Measurements from ENCODE around the gene C10orf120.

The C10orf120 gene

DNA sequence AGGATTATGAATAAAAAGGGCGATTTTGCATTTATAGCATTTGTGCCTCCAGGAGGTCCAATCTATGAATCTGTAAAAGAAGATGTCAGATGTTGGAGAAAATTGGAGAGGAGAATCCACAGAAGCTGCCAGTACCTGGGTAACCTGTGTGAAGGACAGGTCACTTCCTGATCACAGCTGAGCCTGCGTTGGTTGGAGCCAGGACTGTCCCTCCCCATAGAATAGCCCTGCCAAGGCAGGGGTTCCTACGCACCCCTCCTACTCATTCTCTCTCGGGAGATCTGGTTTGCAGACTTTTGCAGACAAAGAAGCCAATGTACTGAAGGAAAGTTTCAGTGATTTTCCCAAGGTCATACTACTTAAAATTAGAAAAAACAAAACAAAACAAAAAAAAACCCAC, 10.3 kb upstream of the C10orf120 start:
- no peaks in the 10 kb centered on the region for H3K9me3 ChIP-seq (ENCODE audit: insufficient read depth, low read depth, low read length)
- H3K4me1 ChIP-seq (ENCODE audit: insufficient read depth, low read length, poor library complexity, severe bottlenecking): no peaks in the 10 kb centered on the region
- no peak for TF ChIP-seq EZH2phosphoT487 (IDR thresholded peaks at IDR 0.05; ENCODE audit: borderline replicate concordance)
- TF ChIP-seq, protein P1, sequence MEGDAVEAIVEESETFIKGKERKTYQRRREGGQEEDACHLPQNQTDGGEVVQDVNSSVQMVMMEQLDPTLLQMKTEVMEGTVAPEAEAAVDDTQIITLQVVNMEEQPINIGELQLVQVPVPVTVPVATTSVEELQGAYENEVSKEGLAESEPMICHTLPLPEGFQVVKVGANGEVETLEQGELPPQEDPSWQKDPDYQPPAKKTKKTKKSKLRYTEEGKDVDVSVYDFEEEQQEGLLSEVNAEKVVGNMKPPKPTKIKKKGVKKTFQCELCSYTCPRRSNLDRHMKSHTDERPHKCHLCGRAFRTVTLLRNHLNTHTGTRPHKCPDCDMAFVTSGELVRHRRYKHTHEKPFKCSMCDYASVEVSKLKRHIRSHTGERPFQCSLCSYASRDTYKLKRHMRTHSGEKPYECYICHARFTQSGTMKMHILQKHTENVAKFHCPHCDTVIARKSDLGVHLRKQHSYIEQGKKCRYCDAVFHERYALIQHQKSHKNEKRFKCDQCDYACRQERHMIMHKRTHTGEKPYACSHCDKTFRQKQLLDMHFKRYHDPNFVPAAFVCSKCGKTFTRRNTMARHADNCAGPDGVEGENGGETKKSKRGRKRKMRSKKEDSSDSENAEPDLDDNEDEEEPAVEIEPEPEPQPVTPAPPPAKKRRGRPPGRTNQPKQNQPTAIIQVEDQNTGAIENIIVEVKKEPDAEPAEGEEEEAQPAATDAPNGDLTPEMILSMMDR (conservative IDR thresholded peaks at IDR 0.05; ENCODE audit: low read length): no peak
- no peaks in the 10 kb centered on the region for H3K79me2 ChIP-seq (ENCODE audit: insufficient read depth, low read length)
- H3K9me2 ChIP-seq (replicated peaks; ENCODE audit: low read depth, low read length): no peaks in the 10 kb centered on the region
- H3K4me2 ChIP-seq (ENCODE audit: low read depth, low read length, poor library complexity, severe bottlenecking): no peak overlapping the region
- H3K36me3 ChIP-seq (ENCODE audit: insufficient read depth, low read length): no peaks in the 10 kb centered on the region
- H4K20me1 ChIP-seq (ENCODE audit: insufficient read depth, low read length, poor library complexity, severe bottlenecking): no peaks in the 10 kb centered on the region
- H2AFZ ChIP-seq (ENCODE audit: low read length): no peak overlapping the region
- H3K4me3 ChIP-seq (ENCODE audit: low read length, poor library complexity, severe bottlenecking): no peak overlapping the region
- no peak overlapping the region for H3K9ac ChIP-seq (ENCODE audit: low read depth, low read length, poor library complexity, severe bottlenecking)
- H3F3A ChIP-seq (ENCODE audit: low read depth): no peaks in the 10 kb centered on the region
- H3K27me3 ChIP-seq (ENCODE audit: insufficient read depth, low read length, poor library complexity, severe bottlenecking): no peaks in the 10 kb centered on the region

DNA sequence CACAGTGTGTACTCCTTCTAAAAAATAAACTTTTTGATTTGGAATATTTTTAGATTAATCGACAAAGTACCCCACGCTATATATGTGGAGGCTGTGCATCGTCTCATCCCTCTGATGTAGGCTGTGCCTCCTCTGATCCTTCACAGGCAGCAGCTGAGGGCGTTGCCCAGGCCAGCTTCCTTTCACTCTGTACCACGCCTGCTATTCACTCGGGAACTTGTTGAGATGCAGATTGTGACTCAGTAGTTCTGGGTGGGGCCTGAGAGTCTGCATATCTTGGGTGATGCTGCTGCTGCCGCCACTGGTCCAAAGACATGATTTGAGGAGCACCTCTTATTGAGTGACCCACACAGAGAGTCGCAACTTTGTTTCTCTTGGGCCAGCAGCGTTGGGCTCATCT, 7.9 kb upstream of the C10orf120 start:
- Histone ChIP-seq H4K20me1 (ENCODE audit: insufficient read depth, low read length, poor library complexity, severe bottlenecking) (no peaks in the 10 kb centered on the region), H3K4me1 (ENCODE audit: insufficient read depth, low read length, poor library complexity, severe bottlenecking) (no peaks in the 10 kb centered on the region), H3K4me2 (ENCODE audit: low read depth, low read length, poor library complexity, severe bottlenecking) (no peak overlapping the region), H3K79me2 (ENCODE audit: insufficient read depth, low read length) (no peaks in the 10 kb centered on the region), H3K9me2 (replicated peaks; ENCODE audit: low read depth, low read length) (no peaks in the 10 kb centered on the region), H3K4me3 (ENCODE audit: low read length, poor library complexity, severe bottlenecking) (no peak overlapping the region), H3F3A (ENCODE audit: low read depth) (no peaks in the 10 kb centered on the region), H3K27me3 (ENCODE audit: insufficient read depth, low read length, poor library complexity, severe bottlenecking) (no peaks in the 10 kb centered on the region), H3K36me3 (ENCODE audit: insufficient read depth, low read length) (no peaks in the 10 kb centered on the region), H3K9me3 (ENCODE audit: insufficient read depth, low read depth, low read length) (no peaks in the 10 kb centered on the region), H2AFZ (ENCODE audit: low read length) (no peak overlapping the region), H3K9ac (ENCODE audit: low read depth, low read length, poor library complexity, severe bottlenecking) (no peak overlapping the region)
- TF ChIP-seq, protein P1 (conservative IDR thresholded peaks at IDR 0.05; ENCODE audit: low read length): no peak
- TF ChIP-seq EZH2phosphoT487 (IDR thresholded peaks at IDR 0.05; ENCODE audit: borderline replicate concordance): no peak

DNA sequence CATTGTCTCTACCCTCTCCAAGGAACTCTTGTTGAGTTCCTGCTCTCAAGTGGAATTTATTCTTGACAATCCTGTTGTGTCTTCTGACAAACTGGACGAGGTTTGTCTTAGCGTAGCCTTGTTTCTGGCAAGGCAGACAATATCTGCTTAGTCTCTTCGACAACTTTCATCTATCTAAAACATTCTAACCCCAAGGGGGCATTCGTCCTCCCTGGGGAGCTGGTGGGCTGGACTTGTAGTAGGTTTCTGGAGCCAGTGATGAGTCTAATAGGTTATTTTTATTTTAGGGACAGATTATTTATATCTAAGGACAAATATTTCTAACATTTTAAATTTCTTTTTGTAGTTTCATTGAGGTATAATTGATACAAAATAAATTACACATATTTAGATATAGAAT, 7.3 kb upstream of the C10orf120 start:
- H3K4me1 ChIP-seq (ENCODE audit: insufficient read depth, low read length, poor library complexity, severe bottlenecking): no peaks in the 10 kb centered on the region
- no peaks in the 10 kb centered on the region for H3F3A ChIP-seq (ENCODE audit: low read depth)
- no peak overlapping the region for H2AFZ ChIP-seq (ENCODE audit: low read length)
- no peaks in the 10 kb centered on the region for H3K9me2 ChIP-seq (replicated peaks; ENCODE audit: low read depth, low read length)
- H3K9ac ChIP-seq (ENCODE audit: low read depth, low read length, poor library complexity, severe bottlenecking): no peak overlapping the region
- no peak for TF ChIP-seq EZH2phosphoT487 (IDR thresholded peaks at IDR 0.05; ENCODE audit: borderline replicate concordance)
- TF ChIP-seq, protein P1 (conservative IDR thresholded peaks at IDR 0.05; ENCODE audit: low read length): no peak
- no peaks in the 10 kb centered on the region for H3K9me3 ChIP-seq (ENCODE audit: insufficient read depth, low read depth, low read length)
- H3K79me2 ChIP-seq (ENCODE audit: insufficient read depth, low read length): no peaks in the 10 kb centered on the region
- H3K36me3 ChIP-seq (ENCODE audit: insufficient read depth, low read length): no peaks in the 10 kb centered on the region
- no peak overlapping the region for H3K4me2 ChIP-seq (ENCODE audit: low read depth, low read length, poor library complexity, severe bottlenecking)
- no peaks in the 10 kb centered on the region for H3K27me3 ChIP-seq (ENCODE audit: insufficient read depth, low read length, poor library complexity, severe bottlenecking)
- no peak overlapping the region for H3K4me3 ChIP-seq (ENCODE audit: low read length, poor library complexity, severe bottlenecking)
- H4K20me1 ChIP-seq (ENCODE audit: insufficient read depth, low read length, poor library complexity, severe bottlenecking): no peaks in the 10 kb centered on the region
